K562 (cell line): ENCODE measurements around the gene CAPN2. TPM values are rescaled to one million over a fixed set of nuclear protein-coding genes. Genes with fewer than 3 reads are reported as not detected.

ENCODE experiments used
- ATAC-seq: fragments of 200-7000 bp; cut with Tn5 transposase; 3 replicates; pipeline ENCODE4 v1.9.1; 2020; ENCODE audit warnings: moderate library complexity
- BruUV-seq: library from RNA; stranded (reverse); fragments of 400-500 nt; replicated peaks from 2 replicates; lab custom pipeline; 2021; lab: Mats Ljungman, UMichigan
- CTCF ChIA-PET: fragments of 300-600 bp; formaldehyde crosslinking; extraction: SDS; loops from one replicate; lab custom pipeline; 2021; ENCODE audit warnings: low intra/inter-chr PET ratio; lab: Yijun Ruan, JAX
- POLR2A ChIA-PET: fragments of 300-600, 350-650 bp; sonication (Branson Sonifier 250); formaldehyde crosslinking; extraction: SDS; loops from one replicate; lab custom pipeline; 2021; ENCODE audit warnings: antibody characterized with exemption, inconsistent platforms; lab: Yijun Ruan, JAX
- DNase-seq, 4 experiments: peaks; one replicate each; pipeline versions ENCODE4 v3.0.0 to v3.0.0-alpha.2; 2011 to 2018; ENCODE audit warnings: low spot score in 3 of 4, mixed read lengths in 3 of 4; ENCODE audit errors: extremely low read depth in 1 of 4
- FAIRE-seq: peaks from 2 replicates; lab custom pipeline; 2011; peaks lifted over from hg19 to GRCh38; lab: Jason Lieb, UNC
- H2AFZ ChIP-seq: 2 replicates; pipeline ENCODE4 v1.6.0; 2011; ENCODE audit warnings: low read depth, low read length, control low read depth, inconsistent platforms
- H3K27ac ChIP-seq: fragments of 200-600 bp; 3 replicates; pipeline ENCODE4 v1.8.0; 2011; ENCODE audit warnings: low read depth, mild to moderate bottlenecking, control low read depth, inconsistent platforms, low read length, moderate library complexity, mixed read lengths; ENCODE audit errors: extremely low read depth
- H3K27me3 ChIP-seq, 2 experiments: fragments of 300-600 bp in 1 of 2; 2 replicates in 1 of 2; 3 replicates in 1 of 2; pipeline versions ENCODE4 v1.6.0 to v1.8.0; 2011; ENCODE audit warnings: inconsistent platforms in 2 of 2, low read length in 2 of 2, mild to moderate bottlenecking in 1 of 2, mixed read lengths in 1 of 2, moderate library complexity in 1 of 2; ENCODE audit not compliant: control insufficient read depth in 2 of 2, insufficient read depth in 2 of 2
- H3K36me3 ChIP-seq: fragments of 300-600 bp; 3 replicates; pipeline ENCODE4 v1.8.0; 2011; ENCODE audit warnings: mild to moderate bottlenecking, low read length, inconsistent platforms; ENCODE audit not compliant: control insufficient read depth, insufficient read depth
- H3K4me1 ChIP-seq, 2 experiments: fragments of 200-600 bp in 1 of 2; replicated peaks in 1 of 2; 2 replicates in 1 of 2; 3 replicates in 1 of 2; pipeline versions ENCODE4 v1.5.1 to v1.8.0; 2011; ENCODE audit warnings: inconsistent platforms in 2 of 2, low read length in 2 of 2, mild to moderate bottlenecking in 1 of 2, mixed read lengths in 1 of 2, moderate library complexity in 1 of 2; ENCODE audit not compliant: control insufficient read depth in 2 of 2, insufficient read depth in 2 of 2
- H3K4me2 ChIP-seq: 2 replicates; pipeline ENCODE4 v1.6.1; 2011; ENCODE audit warnings: low read length, control low read depth, inconsistent platforms, mixed read lengths; ENCODE audit not compliant: insufficient read depth
- H3K4me3 ChIP-seq: fragments of 200-600 bp; sonication (generic), shearing (Covaris generic); 2 replicates; pipeline ENCODE4 v1.5.1; 2016; ENCODE audit warnings: control low read depth, inconsistent platforms
- H3K79me2 ChIP-seq: fragments of 200-600 bp; 3 replicates; pipeline ENCODE4 v1.8.0; 2011; ENCODE audit warnings: low read length, inconsistent platforms; ENCODE audit not compliant: control insufficient read depth, insufficient read depth
- H3K9ac ChIP-seq, 2 experiments: 2 replicates each; pipeline versions ENCODE4 v1.6.0 to v1.6.1; 2011; ENCODE audit warnings: low read depth in 2 of 2, low read length in 2 of 2, control low read depth in 1 of 2, inconsistent platforms in 1 of 2, mild to moderate bottlenecking in 1 of 2, mixed read lengths in 1 of 2; ENCODE audit not compliant: insufficient read depth in 1 of 2
- H3K9me1 ChIP-seq: one replicate; pipeline ENCODE4 v1.6.0; 2011; ENCODE audit warnings: inconsistent platforms, mild to moderate bottlenecking, low read length, moderate library complexity; ENCODE audit not compliant: control insufficient read depth, insufficient read depth
- H3K9me3 ChIP-seq: replicated peaks from 2 replicates; pipeline ENCODE4 v1.5.1; 2011; ENCODE audit warnings: low read depth, low read length, inconsistent platforms; ENCODE audit not compliant: control insufficient read depth, insufficient read depth
- H4K20me1 ChIP-seq: replicated peaks from 2 replicates; pipeline ENCODE4 v1.6.1; 2011; ENCODE audit warnings: low read length, inconsistent platforms, mixed read lengths; ENCODE audit not compliant: control insufficient read depth, insufficient read depth
- CEBPG ChIP-seq, 3 experiments: fragments of 200-800 bp in 1 of 3; sonication (Bioruptor generic) in 1 of 3; sonication (generic) in 1 of 3; formaldehyde crosslinking in 1 of 3; IDR thresholded peaks in 2 of 3; conservative IDR thresholded peaks in 1 of 3; 2 replicates each; pipeline versions ENCODE4 v1.6.1 to v1.8.0; 2016 to 2022; ENCODE audit warnings: missing compliant biosample characterization in 2 of 3, missing genetic modification characterization in 2 of 3, mild to moderate bottlenecking in 1 of 3, missing genetic modification reagents in 1 of 3
- ELK3 ChIP-seq: fragments of 450-650 bp; formaldehyde crosslinking; IDR thresholded peaks from 2 replicates; pipeline ENCODE4 v1.4.0; 2020; ENCODE audit warnings: mild to moderate bottlenecking
- PCBP2 ChIP-seq: fragments of 200-400 bp; formaldehyde crosslinking; IDR thresholded peaks from 2 replicates; pipeline ENCODE4 v1.6.1; 2018; ENCODE audit warnings: low read length, low read depth, mild to moderate bottlenecking, moderate library complexity; ENCODE audit not compliant: poor library complexity, severe bottlenecking
- PML ChIP-seq: IDR thresholded peaks from 2 replicates; pipeline ENCODE4 v1.6.1; 2012; ENCODE audit warnings: low read length, inconsistent platforms
- PRPF4 ChIP-seq: fragments of 200-400 bp; formaldehyde crosslinking; IDR thresholded peaks from one replicate; pipeline ENCODE4 v1.6.1; 2017; ENCODE audit warnings: low read length, low read depth, mild to moderate bottlenecking; ENCODE audit not compliant: insufficient read depth, poor library complexity, severe bottlenecking
- ZNF41 ChIP-seq: fragments of 250-450 bp; sonication (Bioruptor Pico); conservative IDR thresholded peaks from 2 replicates; pipeline ENCODE4 v1.4.0; 2020; ENCODE audit warnings: mild to moderate bottlenecking
- whole genome bisulfite sequencing: fragments of 100-300 bp; shearing (Covaris generic); methylation state at CpG from one replicate; pipeline ENCODE4 v1.1.6; 2016; ENCODE audit warnings: low coverage, mixed read lengths; ENCODE audit not compliant: insufficient coverage; ENCODE audit errors: missing lambda C conversion rate; 5-methylcytosine and 5-hydroxymethylcytosine counted together
- in situ Hi-C: fragments of 300-500 bp; cut with MboI; formaldehyde crosslinking; loops from 4 replicates; pipeline ENCODE4 v1.15.0; 2018; ENCODE audit warnings: inconsistent platforms, mixed read lengths
- intact Hi-C: fragments of 100-400 bp; cut with micrococcal nuclease; formaldehyde crosslinking; loops from 2 replicates; pipeline ENCODE4 v1.14.2; 2022
- polyA plus RNA-seq, 8 experiments: library from polyadenylated mRNA; depleted of rRNA in 4 of 8; stranded (reverse) in 5 of 8; unstranded in 3 of 8; fragments of >200 nt; fragmentation: Nextera tagmentation in 2 of 8; fragmentation: Illumina TruSeq in 1 of 8; extraction: Ambion mirVana in 2 of 8; extraction: Trizol in 1 of 8; gene quantifications; 2 replicates each; pipeline versions ENCODE4 v1.2.1 to v1.2.3, GENCODE V29; 2011 to 2014; ENCODE audit warnings: inconsistent platforms in 1 of 8, missing spikeins in 1 of 8
- total RNA-seq, 7 experiments: library from RNA; depleted of rRNA in 6 of 7; stranded (reverse); fragments of >200 nt in 6 of 7; fragmentation: Illumina TruSeq in 2 of 7; extraction: Trizol in 2 of 7; gene quantifications; 2 replicates each; pipeline versions ENCODE4 v1.2.1 to v1.2.3, GENCODE V29; 2011 to 2021; ENCODE audit warnings: low replicate concordance in 1 of 7
- TF ChIP-seq, protein P1 (sequence below), 2 experiments: fragments of 450-650 bp in 1 of 2; sonication (generic) in 1 of 2; formaldehyde crosslinking in 1 of 2; IDR thresholded peaks in 1 of 2; conservative IDR thresholded peaks in 1 of 2; 2 replicates each; pipeline versions ENCODE4 v1.6.1 to v1.8.1; 2016 to 2023; ENCODE audit warnings: mild to moderate bottlenecking in 2 of 2, moderate library complexity in 2 of 2, inconsistent platforms in 1 of 2, missing genetic modification reagents in 1 of 2

CAPN2 gene
- total and polyA plus RNA-seq, 9 of the 15 experiments (the other 6 are each of a cell fraction or from before 2014, with no cell fraction given) = 24.6 to 157 (median 101) TPM

DNA sequence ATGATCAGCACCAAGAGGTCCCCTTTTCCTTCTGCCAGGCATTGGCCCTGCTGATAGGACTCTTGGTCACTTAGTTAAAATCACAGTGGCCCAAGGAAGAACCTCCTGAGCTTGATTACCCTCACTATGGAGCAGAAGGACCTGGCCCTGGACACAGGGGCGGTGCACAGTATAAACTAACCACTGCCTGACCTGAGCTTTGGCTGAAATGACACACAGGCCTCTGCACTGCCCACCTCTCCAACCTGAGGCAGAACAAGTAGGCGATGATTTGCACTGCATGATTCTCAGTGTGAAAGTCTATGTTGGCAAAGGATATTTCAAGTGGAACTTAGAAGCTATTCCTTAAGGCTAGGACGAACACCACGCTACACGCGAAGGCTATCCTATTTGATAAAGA lies 48.5 kb downstream of the CAPN2 start (continued):
- TF ChIP-seq ELK3 (no peak), PCBP2 (no peak), PRPF4 (no peak)

GRCh38 chr1:223761411-223761810 lies 49.1 kb downstream of the CAPN2 start:
- WGBS = 79% methylated on average over 7 of the region's 7 CpGs
- Histone ChIP-seq H3K4me3 (no peak overlapping the region), H3K9ac (no peak overlapping the region), H3K79me2 (no peaks in the 10 kb centered on the region), H2AFZ (no peak overlapping the region), H4K20me1 (no peaks in the 10 kb centered on the region), H3K27ac (no peak overlapping the region), H3K4me1 (peaks cover 7 to 8% of the 10 kb centered on the region in 2 experiments; a peak in 4 of 5 replicates)
- ATAC-seq (no peak), FAIRE-seq (no peak)
- intact Hi-C loops = loop anchor here (5.0 kb wide), 1 partner anchor 36 kb away; no protein-coding TSS in a partner anchor
- TF ChIP-seq, protein P1, sequence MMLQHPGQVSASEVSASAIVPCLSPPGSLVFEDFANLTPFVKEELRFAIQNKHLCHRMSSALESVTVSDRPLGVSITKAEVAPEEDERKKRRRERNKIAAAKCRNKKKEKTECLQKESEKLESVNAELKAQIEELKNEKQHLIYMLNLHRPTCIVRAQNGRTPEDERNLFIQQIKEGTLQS (IDR thresholded peaks at IDR 0.05) = peak; percentile 66
- TF ChIP-seq, protein P1 (CRISPR knock-in tag; conservative IDR thresholded peaks at IDR 0.05) = no peak
- TF ChIP-seq ZNF41 (CRISPR knock-in tag) (no peak), PML (0 out of 2 replicates have a peak, but pooled peaks have one; percentile 8), CEBPG (CRISPR knock-in tag; IDR thresholded peaks at IDR 0.05) (no peak), CEBPG (tag; conservative IDR thresholded peaks at IDR 0.05 in 1 of 2, IDR thresholded peaks at IDR 0.05 in 1 of 2) (peak in 1 of 2 experiments; percentile 67; a peak in 2 of 4 replicates)
- TF ChIP-seq, all 486 proteins: peak for 3
- H3K9me1 ChIP-seq = no peaks in the 10 kb centered on the region
- H3K9me3 ChIP-seq = no peaks in the 10 kb centered on the region
- peaks cover 84% of the 10 kb centered on the region for H3K36me3 ChIP-seq
- CTCF ChIA-PET = no interaction called here
- BruUV-seq = no TSS peak
- POLR2A ChIA-PET = interaction anchor here (0.7 to 8.0 kb wide), 3 partner anchors 11 to 40 kb away, joined by 3 to 75 read pairs (median 4); no protein-coding TSS in a partner anchor
- H3K27me3 ChIP-seq = no peaks in the 10 kb centered on the region
- in situ Hi-C loops = no loop called here
- no peak for DNase-seq
- H3K4me2 ChIP-seq = no peak overlapping the region
